ENCODE data around the gene ABCA5. TPM values are rescaled to one million over a fixed set of nuclear protein-coding genes. Genes with fewer than 3 reads are reported as not detected.

Gene ABCA5
- total RNA-seq, 4 donors from 2014 or later: 32.9 to 61.6 (median 49.2) TPM

DNA sequence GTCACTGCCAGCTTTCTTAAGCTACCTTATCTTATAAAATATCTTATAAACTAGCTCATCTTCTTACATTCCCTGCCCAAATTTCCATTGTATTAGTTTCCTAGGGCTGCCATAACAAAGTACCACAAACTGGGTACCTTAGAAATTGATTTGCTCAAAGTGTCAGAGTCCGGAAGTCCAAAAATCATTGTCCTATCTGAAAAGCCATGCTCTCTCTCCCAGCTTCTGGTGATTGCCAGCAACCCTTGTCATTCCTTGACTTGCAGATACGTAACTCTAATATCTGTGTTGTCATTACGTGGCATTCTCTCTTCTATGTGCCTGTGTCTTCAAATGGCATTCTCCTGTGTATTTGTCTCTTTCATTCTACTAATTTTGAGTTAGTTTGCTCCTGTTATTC is 96.0 kb downstream of the ABCA5 start:
- DNase-seq (ENCODE audit: low spot score) (no peak), ATAC-seq (ENCODE audit: low FRiP score) (no peak)
- TF ChIP-seq, protein P1, sequence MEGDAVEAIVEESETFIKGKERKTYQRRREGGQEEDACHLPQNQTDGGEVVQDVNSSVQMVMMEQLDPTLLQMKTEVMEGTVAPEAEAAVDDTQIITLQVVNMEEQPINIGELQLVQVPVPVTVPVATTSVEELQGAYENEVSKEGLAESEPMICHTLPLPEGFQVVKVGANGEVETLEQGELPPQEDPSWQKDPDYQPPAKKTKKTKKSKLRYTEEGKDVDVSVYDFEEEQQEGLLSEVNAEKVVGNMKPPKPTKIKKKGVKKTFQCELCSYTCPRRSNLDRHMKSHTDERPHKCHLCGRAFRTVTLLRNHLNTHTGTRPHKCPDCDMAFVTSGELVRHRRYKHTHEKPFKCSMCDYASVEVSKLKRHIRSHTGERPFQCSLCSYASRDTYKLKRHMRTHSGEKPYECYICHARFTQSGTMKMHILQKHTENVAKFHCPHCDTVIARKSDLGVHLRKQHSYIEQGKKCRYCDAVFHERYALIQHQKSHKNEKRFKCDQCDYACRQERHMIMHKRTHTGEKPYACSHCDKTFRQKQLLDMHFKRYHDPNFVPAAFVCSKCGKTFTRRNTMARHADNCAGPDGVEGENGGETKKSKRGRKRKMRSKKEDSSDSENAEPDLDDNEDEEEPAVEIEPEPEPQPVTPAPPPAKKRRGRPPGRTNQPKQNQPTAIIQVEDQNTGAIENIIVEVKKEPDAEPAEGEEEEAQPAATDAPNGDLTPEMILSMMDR (IDR thresholded peaks at IDR 0.05): no peak

DNA sequence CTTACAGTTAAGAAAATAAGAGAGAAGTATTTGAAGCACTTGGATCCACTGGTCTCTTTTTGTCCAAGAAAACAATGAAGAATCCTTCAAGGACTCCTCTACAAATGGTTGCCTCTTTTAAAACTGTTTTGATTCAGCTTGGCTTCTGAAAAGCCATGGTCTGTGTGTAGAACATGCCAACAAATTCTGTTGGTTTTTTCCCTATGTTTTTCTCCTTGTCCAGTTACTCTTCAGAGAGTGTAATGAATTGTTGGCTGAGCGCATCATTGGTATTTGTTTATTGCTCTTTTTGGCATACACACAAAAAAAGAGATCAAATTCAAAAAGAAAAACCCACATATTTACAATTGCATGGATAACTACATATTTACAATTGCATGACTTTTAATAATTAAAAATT is 98.4 kb downstream of the ABCA5 start, which contains the start of gene ABCA10:
TSS of gene ABCA10 (minus strand) at position 249 of the 400 bp plus-strand sequence. CDS start 3,466 bp downstream, outside the sequence.
- DNase-seq (ENCODE audit: low spot score) (no peak), ATAC-seq (ENCODE audit: low FRiP score) (no peak)
- TF ChIP-seq, protein P1 (IDR thresholded peaks at IDR 0.05): no peak

- TF ChIP-seq, protein P1 (IDR thresholded peaks at IDR 0.05): no peak
- ATAC-seq (ENCODE audit: low FRiP score): no peak
- DNase-seq (ENCODE audit: low spot score): no peak
These were observed 98.9 kb downstream of the ABCA5 start for GRCh38 chr17:69228018-69228417.

- TF ChIP-seq, protein P1 (IDR thresholded peaks at IDR 0.05): no peak
- DNase-seq (ENCODE audit: low spot score): no peak
- no peak for ATAC-seq (ENCODE audit: low FRiP score)
These were observed 99.4 kb downstream of the ABCA5 start for GRCh38 chr17:69227541-69227940.

- TF ChIP-seq, protein P1 (IDR thresholded peaks at IDR 0.05): no peak
- no peak for ATAC-seq (ENCODE audit: low FRiP score)
- DNase-seq (ENCODE audit: low spot score): no peak
These were observed 103.1 kb downstream of the ABCA5 start for GRCh38 chr17:69223809-69224208.

DNA sequence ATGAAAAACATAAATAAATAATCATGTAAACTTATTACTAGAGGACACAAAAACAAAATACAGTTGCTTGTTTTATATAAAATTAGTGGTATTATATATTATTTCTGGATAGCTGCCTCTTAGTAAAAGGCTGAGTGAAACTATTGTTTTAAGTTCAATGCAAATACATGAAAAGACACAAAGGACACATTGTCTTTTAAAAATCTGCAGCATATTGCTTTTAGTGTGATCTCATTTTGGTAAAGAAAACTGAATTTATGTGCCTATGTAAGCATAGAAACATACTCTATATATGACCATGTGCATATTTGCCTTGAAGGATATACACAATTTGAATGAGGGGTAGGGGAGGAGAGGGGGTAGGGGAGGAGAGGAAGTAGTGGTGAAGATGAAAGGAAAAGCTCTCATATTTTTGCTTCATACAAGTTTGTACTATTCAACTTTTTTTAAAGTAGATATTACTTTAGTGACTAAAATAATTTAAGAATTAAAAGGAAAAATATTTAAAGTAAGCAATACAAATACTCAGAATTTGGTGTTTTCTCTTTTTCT is 104.2 kb downstream of the ABCA5 start:
- DNase-seq (ENCODE audit: low spot score): no peak
- TF ChIP-seq, protein P1 (IDR thresholded peaks at IDR 0.05): no peak
- no peak for ATAC-seq (ENCODE audit: low FRiP score)

- ATAC-seq (ENCODE audit: low FRiP score) (no peak), DNase-seq (ENCODE audit: low spot score) (no peak)
- TF ChIP-seq, protein P1 (IDR thresholded peaks at IDR 0.05): no peak
These were observed 106.8 kb downstream of the ABCA5 start for GRCh38 chr17:69220098-69220497.
